Panc1 (cell line): ENCODE measurements around the gene COL1A2. TPM values are rescaled to one million over a fixed set of nuclear protein-coding genes. Genes with fewer than 3 reads are reported as not detected.

Experiments
- ATAC-seq: fragments of 200-7000 bp; cut with Tn5 transposase; 2 replicates; pipeline ENCODE4 v1.9.1; 2020; ENCODE audit warnings: mild to moderate bottlenecking, moderate library complexity
- BruUV-seq: library from RNA; stranded (reverse); fragments of 400-500 nt; replicated peaks from 2 replicates; lab custom pipeline; 2021; lab: Mats Ljungman, UMichigan
- CTCF ChIA-PET: fragments of 300-600 bp; sonication (Branson Sonifier 250); formaldehyde crosslinking; loops from one replicate; lab custom pipeline; 2022; ENCODE audit warnings: antibody characterized with exemption; lab: Charles Lee
- POLR2A ChIA-PET: fragments of 300-600 bp; sonication (Branson Sonifier 250); formaldehyde crosslinking; loops from one replicate; lab custom pipeline; 2022; ENCODE audit warnings: antibody characterized with exemption; lab: Charles Lee
- DNase-seq: peaks from one replicate; pipeline ENCODE4 v3.0.0-alpha.2; 2010; ENCODE audit warnings: low read depth, low spot score
- H3K27ac ChIP-seq: 2 replicates; pipeline ENCODE4 v1.5.1; 2011; ENCODE audit warnings: mild to moderate bottlenecking, low read length, inconsistent platforms
- H3K27me3 ChIP-seq: fragments of 200-500 bp; sonication (Bioruptor generic); 2 replicates; pipeline ENCODE4 v1.6.0; 2014; ENCODE audit warnings: low read length, inconsistent platforms; ENCODE audit not compliant: control insufficient read depth, insufficient read depth
- H3K36me3 ChIP-seq: fragments of 200-500 bp; sonication (Bioruptor generic); 2 replicates; pipeline ENCODE4 v1.5.1; 2014; ENCODE audit warnings: inconsistent platforms, mild to moderate bottlenecking, low read length, moderate library complexity; ENCODE audit not compliant: control insufficient read depth, insufficient read depth
- H3K4me1 ChIP-seq: 2 replicates; pipeline ENCODE4 v1.5.1; 2011; ENCODE audit warnings: inconsistent platforms, mild to moderate bottlenecking, low read length, moderate library complexity; ENCODE audit not compliant: control insufficient read depth, insufficient read depth
- H3K4me3 ChIP-seq, 2 experiments: 2 replicates each; pipeline ENCODE4 v1.5.1; 2011 to 2012; ENCODE audit warnings: low read depth in 2 of 2, low read length in 2 of 2, mild to moderate bottlenecking in 2 of 2, inconsistent platforms in 1 of 2, moderate library complexity in 1 of 2
- H3K9me3 ChIP-seq: fragments of 200-500 bp; sonication (Bioruptor generic); 2 replicates; pipeline ENCODE4 v1.5.1; 2014; ENCODE audit warnings: low read depth, mild to moderate bottlenecking, inconsistent platforms, low read length, moderate library complexity; ENCODE audit not compliant: control insufficient read depth, insufficient read depth
- CTCF ChIP-seq: fragments of 450-650 bp; IDR thresholded peaks from 2 replicates; pipeline ENCODE4 v1.5.1; 2017; ENCODE audit warnings: mild to moderate bottlenecking
- POLR2AphosphoS5 ChIP-seq: IDR thresholded peaks from 2 replicates; pipeline ENCODE4 v1.6.1; 2012; ENCODE audit warnings: mild to moderate bottlenecking, low read depth, low read length, moderate library complexity
- SIN3A ChIP-seq: IDR thresholded peaks from 2 replicates; pipeline ENCODE4 v1.6.1; 2012; ENCODE audit warnings: low read depth, mild to moderate bottlenecking, low read length, moderate library complexity, borderline replicate concordance; ENCODE audit not compliant: insufficient read depth
- TCF7L2 ChIP-seq: IDR thresholded peaks from 2 replicates; pipeline ENCODE4 v1.6.1; 2011; ENCODE audit warnings: mild to moderate bottlenecking, low read depth, low read length, inconsistent platforms
- in situ Hi-C: cut with HindIII; loops from 2 replicates; pipeline ENCODE4 v1.10.0; 2016; ENCODE audit warnings: low sequenced_read_pairs, low pct_unique_long_range_greater_than_20kb
- intact Hi-C: fragments of 100-400 bp; cut with micrococcal nuclease; formaldehyde crosslinking; loops from one replicate; pipeline ENCODE4 v1.10.0; 2022; ENCODE audit not compliant: unreplicated experiment
- total RNA-seq: library from RNA; stranded (reverse); gene quantifications from one replicate; pipeline ENCODE4 v1.2.1, GENCODE V29; 2021; ENCODE audit not compliant: unreplicated experiment
- TF ChIP-seq, protein P1 (sequence below), 2 experiments: IDR thresholded peaks; 2 replicates each; pipeline ENCODE4 v1.6.1; 2011 to 2012; ENCODE audit warnings: low read depth in 2 of 2, control low read depth in 1 of 2, low read length in 1 of 2, mild to moderate bottlenecking in 1 of 2, moderate library complexity in 1 of 2; ENCODE audit not compliant: insufficient read depth in 1 of 2

COL1A2 gene
- total RNA-seq, 1 experiment from 2014 or later = 1.3 TPM

DNA sequence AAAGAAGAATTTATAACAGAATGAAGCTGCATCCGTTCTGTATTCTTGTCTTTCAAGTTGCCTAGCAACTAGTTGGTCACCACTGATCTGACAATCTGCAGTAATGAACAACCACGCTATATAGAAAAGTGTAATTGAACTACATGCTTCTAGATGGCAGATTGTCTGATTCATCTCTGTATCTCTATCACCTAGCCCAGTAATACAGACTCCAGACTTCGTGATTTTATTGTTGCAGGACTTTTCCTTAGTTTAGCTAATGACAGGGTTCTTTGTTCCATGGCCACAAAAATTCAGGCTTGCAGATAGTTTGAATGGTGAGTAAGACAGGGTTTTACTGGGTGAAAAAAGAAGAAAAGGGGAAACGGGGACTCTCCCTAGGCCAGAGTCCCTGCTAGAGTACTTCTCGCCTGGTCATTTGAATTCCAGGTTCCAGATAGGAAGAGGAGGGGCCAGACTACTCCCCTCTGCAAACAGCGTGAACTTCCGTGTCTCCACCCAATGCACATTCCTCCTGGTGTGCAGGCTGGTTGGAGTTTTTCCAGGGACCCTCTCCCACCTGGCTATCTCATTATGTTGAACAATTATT, 45.9 kb downstream of the COL1A2 start:
- Histone ChIP-seq H3K36me3 (no peaks in the 10 kb centered on the region), H3K4me3 (no peak overlapping the region), H3K27ac (no peak overlapping the region), H3K4me1 (no peaks in the 10 kb centered on the region), H3K9me3 (no peaks in the 10 kb centered on the region), H3K27me3 (no peaks in the 10 kb centered on the region; the same call in 1 of the 2 replicates)
- BruUV-seq = no TSS peak
- ChIA-PET CTCF (no interaction called here), POLR2A (no interaction called here)
- intact Hi-C loops (no loop called here), in situ Hi-C loops (no loop called here)
- DNase-seq = no peak
- TF ChIP-seq POLR2AphosphoS5 = no peak
- TF ChIP-seq SIN3A = no peak
- TF ChIP-seq CTCF = no peak
- TF ChIP-seq, protein P1, sequence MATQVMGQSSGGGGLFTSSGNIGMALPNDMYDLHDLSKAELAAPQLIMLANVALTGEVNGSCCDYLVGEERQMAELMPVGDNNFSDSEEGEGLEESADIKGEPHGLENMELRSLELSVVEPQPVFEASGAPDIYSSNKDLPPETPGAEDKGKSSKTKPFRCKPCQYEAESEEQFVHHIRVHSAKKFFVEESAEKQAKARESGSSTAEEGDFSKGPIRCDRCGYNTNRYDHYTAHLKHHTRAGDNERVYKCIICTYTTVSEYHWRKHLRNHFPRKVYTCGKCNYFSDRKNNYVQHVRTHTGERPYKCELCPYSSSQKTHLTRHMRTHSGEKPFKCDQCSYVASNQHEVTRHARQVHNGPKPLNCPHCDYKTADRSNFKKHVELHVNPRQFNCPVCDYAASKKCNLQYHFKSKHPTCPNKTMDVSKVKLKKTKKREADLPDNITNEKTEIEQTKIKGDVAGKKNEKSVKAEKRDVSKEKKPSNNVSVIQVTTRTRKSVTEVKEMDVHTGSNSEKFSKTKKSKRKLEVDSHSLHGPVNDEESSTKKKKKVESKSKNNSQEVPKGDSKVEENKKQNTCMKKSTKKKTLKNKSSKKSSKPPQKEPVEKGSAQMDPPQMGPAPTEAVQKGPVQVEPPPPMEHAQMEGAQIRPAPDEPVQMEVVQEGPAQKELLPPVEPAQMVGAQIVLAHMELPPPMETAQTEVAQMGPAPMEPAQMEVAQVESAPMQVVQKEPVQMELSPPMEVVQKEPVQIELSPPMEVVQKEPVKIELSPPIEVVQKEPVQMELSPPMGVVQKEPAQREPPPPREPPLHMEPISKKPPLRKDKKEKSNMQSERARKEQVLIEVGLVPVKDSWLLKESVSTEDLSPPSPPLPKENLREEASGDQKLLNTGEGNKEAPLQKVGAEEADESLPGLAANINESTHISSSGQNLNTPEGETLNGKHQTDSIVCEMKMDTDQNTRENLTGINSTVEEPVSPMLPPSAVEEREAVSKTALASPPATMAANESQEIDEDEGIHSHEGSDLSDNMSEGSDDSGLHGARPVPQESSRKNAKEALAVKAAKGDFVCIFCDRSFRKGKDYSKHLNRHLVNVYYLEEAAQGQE (IDR thresholded peaks at IDR 0.05; ENCODE audit: insufficient read depth in 1 of 2, low read depth in 2 of 2, low read length in 1 of 2) = no peak
- no peak for TF ChIP-seq TCF7L2
- no peak for ATAC-seq

GRCh38 chr7:94441138-94441537, 46.4 kb downstream of the COL1A2 start:
- no peak overlapping the region for H3K27ac ChIP-seq
- intact Hi-C loops = no loop called here
- CTCF ChIA-PET = no interaction called here
- no peaks in the 10 kb centered on the region for H3K9me3 ChIP-seq
- no TSS peak for BruUV-seq
- no peaks in the 10 kb centered on the region for H3K36me3 ChIP-seq
- in situ Hi-C loops = no loop called here
- DNase-seq = no peak
- no peaks in the 10 kb centered on the region for H3K4me1 ChIP-seq
- H3K27me3 ChIP-seq = no peaks in the 10 kb centered on the region; the same call in 1 of the 2 replicates
- H3K4me3 ChIP-seq = no peak overlapping the region
- no peak for ATAC-seq
- TF ChIP-seq, protein P1 (IDR thresholded peaks at IDR 0.05; ENCODE audit: insufficient read depth in 1 of 2, low read depth in 2 of 2, low read length in 1 of 2) = no peak
- TF ChIP-seq TCF7L2 = no peak
- TF ChIP-seq SIN3A = no peak
- no peak for TF ChIP-seq POLR2AphosphoS5
- TF ChIP-seq CTCF = no peak
- POLR2A ChIA-PET = no interaction called here
